IPS-NIHi11 (cell line): ENCODE data around the gene C6orf15.

Experiments
- DNase-seq: peaks from one replicate; pipeline ENCODE4 v3.0.0; 2012; ENCODE audit warnings: mixed read lengths, low spot score

C6orf15 gene

DNA sequence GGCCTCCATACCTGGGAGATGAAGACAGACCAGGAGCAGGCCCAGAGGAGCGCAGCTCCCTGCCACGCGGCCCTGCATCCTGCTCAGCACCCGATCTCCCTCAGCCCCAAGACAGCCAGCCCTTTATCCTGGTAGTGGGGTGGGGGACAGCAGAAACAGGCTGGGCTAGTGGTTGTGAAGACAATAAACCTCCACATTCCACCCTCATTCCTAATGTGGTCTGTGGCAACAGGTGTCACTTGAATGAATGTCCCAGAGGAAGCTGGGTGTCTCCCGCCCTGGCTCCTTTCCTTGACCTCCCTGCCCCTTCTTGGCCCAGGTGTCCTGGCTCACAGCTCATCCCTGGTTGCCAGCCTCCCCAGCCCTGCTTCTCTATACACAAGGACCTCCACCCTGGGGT lies at the start of gene C6orf15:
TSS of gene C6orf15 (minus strand) at position 98 of the 400 bp plus-strand sequence. CDS start at position 78, 20 bp downstream.
- DNase-seq: no peak

DNA sequence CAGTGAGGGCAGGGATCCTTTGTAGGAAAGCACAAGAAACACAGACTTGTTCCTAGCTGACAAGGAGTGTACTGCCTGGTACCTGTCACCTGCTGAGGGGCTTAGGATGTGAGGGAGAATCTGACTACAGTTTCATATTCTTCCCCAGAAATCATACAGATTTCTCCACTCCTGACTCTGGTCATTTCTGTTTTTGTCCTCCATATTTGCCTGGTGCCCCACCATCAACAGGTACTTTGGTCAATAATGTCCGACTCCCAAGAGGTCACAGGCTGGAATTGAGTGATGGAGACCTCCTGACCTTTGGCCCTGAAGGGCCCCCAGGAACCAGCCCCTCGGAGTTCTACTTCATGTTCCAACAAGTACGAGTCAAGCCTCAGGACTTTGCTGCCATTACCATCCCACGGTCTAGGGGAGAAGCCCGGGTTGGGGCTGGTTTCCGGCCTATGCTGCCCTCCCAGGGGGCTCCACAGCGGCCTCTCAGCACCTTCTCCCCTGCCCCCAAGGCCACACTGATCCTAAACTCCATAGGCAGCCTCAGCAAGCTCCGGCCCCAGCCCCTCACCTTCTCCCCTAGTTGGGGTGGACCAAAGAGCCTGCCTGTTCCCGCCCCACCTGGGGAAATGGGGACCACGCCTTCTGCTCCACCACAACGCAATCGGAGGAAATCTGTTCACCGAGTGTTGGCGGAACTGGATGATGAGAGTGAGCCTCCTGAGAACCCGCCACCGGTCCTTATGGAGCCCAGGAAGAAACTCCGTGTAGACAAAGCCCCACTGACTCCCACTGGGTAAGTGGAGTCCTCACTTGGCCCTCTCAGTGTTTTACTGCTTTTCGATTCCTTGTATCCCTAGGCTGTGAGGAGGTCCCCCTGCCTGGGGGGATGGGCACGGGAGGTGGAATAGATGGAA lies 49.1 kb upstream of the C6orf15 start:
- no peak for DNase-seq

DNA sequence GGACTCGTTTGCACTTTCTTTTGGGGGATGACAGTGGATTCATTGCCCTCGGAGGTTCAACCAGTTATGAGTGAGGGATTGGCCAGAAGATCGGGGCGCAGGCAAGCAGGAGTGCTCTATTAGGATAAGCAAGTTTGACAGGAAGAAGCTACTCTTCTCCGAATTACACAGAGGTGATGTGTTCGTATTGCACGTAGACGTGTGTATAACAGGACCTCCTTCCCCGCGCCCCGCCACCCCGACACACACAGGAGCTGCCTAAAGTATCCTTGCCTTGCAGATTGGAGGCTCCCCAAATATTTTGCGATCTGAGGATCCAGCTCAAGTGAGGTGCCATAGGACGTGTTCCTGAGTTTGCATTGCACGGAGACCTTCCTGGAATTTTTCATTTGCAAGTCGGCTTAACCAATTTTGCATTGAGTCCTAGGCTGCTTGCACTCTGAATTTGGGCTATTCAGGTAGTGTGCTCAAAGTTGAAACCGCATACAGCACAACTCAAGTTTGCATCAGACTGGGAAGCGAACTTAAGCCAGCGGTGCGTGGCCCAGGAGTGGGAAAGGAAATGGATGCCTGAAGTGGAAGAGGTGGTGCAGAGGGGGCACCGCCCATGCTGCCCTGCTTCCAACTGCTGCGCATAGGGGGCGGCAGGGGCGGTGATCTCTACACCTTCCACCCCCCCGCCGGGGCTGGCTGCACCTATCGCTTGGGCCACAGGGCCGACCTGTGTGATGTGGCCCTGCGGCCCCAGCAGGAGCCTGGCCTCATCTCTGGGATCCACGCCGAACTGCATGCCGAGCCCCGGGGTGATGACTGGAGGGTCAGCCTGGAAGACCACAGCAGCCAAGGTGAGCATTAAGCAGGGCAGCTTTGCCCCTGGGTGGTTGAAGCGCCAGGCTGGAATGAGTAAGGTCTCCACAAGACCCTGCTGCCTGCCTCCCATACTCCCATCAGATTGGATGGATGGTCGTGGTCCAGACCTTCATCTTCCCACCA lies 46.8 kb upstream of the C6orf15 start:
- peak; percentile 61 for DNase-seq

DNA sequence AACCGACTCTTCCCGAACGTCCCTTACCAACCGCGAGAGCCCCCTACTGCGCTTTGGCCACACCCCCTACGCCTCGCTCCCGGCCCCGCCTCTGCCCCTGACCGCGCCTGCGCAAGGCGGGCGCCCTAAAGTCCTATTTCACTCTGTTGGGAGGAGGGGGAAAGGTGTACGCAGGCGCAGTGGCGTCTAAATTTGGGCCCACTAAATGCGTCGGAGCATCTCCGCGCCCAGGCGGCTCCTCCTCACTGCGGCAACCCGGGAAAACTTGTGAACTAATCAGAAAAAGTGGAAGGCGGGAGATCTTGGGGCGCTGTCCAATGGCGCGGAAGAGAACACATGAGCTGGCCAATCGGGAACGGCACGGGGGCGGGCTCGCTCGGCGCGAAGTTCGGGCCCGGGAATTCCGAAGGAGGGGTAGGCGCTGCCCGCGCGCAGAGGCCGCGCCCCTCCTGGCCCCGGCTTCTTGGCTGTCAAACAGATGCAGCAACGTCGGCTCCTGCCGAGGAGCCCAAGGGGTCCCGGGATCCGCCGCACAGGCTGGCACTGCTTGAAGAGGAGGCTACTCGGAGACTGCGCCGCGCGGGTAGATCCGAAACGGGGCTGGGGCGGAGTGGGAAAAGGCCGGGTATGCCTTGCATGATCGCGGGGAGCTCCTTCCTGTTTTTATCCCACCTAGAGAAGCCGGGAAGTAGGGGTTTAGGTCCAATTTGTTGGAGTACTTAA lies 45.9 kb upstream of the C6orf15 start, which contains the start of gene TCF19:
TSS of gene TCF19 (plus strand) at position 450 of the 723 bp plus-strand sequence. CDS start 881 bp downstream, outside the sequence.
- peak; percentile 98 for DNase-seq

DNA sequence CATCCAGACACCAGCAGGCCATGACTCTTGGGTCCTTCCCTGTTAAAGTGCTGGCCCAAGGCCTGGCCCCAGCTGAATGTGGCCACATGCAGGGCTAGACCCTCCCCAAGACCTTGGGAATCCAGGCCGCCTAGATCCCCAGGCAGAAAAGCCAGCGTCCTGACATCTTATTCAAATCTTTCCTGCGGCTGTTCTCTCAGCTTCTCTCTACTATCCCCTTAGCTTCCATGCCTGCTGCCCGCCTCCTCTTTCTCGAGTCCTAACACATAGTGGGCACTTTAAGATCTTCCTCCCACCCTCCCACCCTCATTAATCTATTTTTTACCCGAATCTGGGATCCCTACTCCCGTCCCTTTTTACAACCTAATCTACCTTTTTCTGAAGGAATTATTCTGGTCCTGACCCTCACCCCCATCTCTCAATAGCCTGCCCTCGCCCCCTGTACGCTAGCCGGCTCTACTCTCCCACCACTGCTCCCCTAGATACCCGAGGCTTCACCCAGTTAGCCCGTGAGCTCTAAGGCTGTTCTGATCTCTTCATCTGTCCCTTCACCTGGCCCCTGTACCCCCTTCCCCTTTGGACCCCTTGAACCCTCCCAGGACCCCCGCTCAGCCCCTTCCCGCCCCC lies 45.3 kb upstream of the C6orf15 start, which contains the start of gene CCHCR1:
TSS of gene CCHCR1 (minus strand) at position 290 of the 627 bp plus-strand sequence. CDS start at position 88, 202 bp downstream.
- DNase-seq: no peak

DNA sequence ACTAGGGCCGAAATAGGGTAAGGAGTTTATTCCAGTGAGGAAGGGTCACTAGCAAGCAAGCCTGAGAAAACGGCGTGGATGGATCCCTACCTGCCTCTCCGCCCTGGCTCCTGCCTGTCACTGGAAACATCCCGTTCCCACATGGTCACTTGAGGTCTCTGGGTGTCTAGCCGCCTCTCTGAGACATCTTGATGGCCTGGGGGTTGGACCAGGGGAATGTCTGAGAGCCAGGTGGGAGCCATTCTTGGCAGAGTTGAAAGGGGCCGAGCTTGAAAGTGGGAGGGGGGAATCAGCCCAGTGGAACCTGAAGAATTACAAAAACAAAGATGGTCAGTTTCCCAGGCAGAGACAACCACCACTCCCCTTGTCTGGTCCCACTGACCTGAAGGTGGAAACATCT lies 44.3 kb upstream of the C6orf15 start:
- DNase-seq: no peak

DNA sequence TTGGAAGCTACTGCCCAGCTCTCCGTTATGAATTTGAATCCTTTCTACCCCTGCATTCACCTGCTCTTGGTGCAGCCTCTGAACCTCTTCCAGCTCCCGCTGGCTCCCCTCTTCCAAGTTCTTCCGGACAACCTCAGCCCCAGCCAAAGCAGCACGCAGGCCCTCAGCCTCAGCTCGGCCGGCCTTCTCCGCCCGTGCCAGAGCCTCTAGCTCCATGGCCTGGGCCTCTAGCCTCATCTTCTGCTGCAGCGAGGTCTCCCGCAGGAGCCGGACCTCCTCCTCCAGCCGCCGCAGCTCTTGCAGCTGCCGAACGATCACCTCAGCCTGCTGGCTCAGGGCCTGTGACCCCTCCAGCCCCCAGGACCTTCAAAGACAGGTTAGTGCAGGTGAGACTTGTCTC lies 42.1 kb upstream of the C6orf15 start:
- DNase-seq: no peak

DNA sequence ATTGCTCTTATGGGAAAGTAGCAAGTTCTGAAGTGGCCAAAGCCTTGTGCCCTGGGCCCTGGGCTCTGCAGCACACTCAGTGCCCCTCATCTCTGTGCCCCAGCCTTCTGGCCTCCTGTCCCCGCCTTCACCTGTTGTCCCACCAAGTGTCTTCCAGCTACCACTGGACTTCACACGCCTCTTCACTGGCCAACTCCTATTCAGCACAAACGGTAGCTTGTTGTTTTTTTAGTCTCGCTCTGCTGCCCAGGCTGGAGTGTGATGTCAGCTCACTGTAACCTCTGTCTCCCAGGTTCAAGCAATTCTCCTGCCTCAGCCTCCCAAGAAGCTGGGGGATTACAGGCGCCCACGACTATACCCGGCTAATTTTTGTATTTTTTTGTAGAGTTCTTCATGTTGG lies 40.4 kb upstream of the C6orf15 start:
- no peak for DNase-seq

DNA sequence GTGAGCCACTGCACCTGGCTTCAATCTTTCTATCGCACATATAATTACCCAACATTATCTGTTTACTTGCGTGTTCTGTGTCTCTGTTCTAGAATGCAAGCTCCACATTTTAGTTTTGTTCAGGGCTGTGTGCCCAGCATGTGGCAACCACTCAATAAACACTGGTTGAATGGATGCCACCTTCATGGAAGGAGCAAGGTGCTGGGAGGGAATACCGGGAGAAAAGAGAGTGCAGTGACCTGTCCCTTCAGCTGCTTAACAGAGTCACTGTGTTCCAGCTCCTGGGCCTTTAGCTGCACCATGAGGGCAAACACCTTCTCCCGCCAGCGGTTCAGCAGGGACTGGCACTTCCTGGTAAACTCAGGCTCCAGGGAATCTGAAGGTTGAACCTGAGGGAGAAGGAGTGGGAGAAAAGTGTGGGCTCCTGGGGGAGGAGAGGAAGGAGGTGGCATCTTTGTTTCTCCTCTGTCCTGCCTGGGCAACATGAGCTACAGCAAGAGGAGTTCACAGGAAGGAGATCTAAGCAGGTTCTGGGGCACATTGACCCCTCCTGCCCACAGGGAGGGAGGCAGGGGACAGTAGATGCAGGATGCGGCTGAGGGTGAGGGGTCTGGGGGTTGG lies 37.6 kb upstream of the C6orf15 start:
- no peak for DNase-seq

DNA sequence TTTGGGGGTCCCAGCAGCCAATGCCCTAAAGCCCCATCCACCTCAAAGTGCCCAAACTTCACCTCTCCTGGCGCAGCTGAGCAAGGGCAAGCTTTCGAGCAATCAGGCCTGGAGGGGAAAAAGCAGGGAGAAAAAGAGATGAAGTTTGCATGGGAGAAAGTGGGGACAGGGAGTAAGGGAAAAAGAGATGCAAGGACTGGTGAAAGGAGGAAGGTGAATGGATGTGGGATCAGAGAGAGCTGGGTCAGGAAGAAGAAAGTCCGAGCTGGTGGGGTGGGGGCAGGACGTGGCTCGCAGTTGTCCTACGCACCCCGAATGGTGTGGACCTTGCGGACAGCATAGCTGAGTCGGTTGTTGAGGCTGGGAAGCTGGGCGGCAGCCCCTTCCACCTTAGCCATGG lies 33.0 kb upstream of the C6orf15 start:
- DNase-seq: no peak

DNA sequence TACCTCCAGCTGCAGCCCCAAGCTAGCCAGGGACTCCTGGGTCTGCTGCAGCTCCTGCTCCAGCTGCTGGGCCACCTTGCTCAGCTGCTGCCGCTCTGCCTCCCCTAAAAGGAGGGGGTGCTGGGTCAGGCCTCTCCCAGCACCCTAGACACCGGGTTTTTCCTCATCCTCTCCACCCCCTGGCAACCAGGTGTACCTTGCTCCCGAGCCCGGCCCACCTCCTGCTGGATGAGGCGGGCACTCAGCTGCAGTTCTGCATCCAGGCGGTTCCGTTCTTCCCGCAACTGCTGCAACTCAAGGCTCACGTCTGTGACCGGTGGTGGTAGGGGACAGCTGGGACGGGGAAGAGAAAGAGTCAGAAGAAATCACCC lies 32.6 kb upstream of the C6orf15 start:
- no peak for DNase-seq

DNA sequence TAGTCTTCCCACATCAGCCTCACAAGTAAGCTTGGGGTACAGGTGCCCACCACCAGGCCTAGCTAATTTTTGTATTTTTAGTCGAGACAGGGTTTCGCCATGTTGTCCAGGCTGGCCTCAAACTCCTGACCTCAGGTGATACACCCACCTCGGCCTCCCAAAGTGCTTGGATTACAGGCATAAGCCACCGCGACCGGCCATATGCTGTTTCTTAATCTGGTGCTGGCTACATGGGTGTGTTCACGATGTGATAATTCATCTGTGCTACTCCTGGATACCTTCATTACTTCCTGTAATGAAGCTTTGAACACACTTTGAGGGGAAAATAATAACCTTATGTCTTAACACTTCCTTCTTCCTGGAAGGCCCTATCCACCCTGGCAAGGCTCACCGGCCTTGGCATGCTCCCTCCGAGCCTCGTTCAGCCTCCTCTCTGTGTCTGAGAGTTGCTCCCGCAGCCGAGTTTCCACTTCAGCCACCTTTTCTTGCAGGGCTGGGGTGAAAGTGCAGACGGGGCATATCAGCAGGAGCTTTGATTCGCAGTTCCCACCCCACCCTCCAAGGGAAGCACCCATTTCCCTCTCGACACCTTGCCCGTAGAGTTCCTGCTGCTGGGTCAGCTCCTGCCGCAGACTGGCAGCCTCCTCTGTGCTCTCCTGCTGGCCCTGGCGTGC lies 32.1 kb upstream of the C6orf15 start:
- no peak for DNase-seq

DNA sequence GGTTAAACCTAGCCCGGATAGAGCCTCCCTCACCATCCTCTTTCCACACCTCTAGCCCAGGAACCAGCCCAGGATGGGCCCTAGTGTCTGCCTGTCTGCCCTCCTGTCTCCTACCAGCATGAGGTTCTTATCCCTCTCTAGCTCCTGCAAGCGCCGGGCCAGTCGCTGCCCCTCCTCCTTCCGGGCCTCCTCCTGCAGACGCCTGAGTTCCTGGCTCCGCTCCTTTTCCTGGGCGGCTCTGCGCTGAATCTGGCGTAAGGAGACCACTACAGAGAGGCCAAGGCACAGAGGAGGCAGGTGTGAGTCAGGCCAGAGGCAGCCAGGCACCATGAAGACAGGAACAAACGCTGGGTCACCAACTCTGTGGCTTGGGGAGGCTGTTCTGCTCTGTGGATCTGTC lies 30.8 kb upstream of the C6orf15 start:
- peak; percentile 74 for DNase-seq

DNA sequence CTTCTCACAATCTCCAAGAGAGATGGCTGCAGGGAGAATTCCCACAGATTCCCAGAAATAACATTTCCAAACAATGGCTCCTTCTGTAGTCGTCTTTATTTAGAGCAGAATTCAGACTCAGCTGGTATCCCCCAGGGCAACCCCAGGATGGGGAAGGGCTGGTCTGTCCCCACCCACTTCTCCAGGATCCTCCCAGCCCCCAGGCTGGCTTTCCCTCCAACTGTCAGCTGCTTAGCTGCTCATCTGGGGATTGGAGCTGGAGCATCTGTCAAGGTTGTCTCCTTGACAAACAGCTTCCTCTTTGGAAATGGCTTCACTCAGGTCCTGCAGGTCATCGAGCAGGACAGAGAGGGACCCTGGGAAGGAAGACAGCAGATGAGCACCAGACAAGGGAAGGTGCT lies 30.0 kb upstream of the C6orf15 start:
- DNase-seq: no peak

DNA sequence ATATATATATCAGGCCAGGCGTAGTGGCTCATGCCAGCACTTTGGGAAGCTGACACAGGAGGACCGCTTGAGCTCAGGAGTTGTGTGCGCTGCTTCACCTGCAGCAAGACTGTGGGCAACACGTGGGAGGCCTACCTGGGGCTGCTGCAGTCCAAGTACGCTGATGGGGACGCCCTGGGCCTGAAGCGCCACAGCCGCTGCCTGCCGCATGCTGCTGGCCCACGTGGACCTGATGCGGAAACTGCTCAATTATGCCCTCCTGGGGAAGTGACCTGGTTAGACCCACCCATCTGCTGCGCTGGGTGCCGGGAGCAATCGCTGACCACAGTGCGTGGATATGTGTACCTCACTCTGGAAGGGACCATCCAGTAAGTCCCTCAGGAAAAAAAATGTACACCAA lies 28.3 kb upstream of the C6orf15 start:
- DNase-seq: no peak

DNA sequence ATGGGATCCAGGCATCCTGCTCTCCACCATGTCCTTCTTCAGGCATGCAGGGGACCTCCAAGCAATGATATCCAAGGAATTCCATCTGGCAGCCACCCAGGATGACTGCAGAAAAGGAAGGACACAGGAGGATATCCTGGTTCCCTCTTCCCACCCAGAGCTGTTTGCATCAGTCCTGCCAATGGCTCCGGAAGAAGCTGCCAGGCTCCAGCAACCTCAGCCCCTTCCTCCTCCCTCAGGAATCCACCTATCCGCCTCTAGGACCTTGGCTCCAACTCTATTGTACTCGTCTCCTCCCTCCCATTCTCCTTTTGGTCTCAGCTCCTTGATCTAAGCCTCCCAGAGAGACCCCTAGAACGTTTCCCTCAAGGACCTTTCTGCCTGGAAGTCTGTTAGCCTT lies 27.2 kb upstream of the C6orf15 start:
- peak; percentile 72 for DNase-seq

DNA sequence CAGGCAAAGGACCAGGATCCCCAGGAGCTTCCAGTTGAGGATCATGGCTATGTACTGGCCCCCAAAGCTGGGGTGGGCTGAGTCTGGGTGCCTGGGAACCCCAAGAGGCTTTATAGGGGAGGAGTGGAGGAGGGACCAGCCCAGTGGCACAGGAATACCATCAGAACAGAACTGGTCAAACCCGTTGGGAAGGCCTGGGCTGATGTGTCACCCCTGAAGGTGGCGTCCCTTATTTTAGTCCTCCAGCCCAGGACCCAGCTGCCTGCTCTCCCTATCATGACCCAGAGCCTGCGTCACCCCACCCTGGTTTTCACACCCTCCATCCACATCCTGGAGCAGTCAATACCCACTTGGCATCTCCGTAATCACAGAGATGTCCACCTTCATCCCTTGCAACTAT lies 26.6 kb upstream of the C6orf15 start, which contains the start of gene PSORS1C2:
TSS of gene PSORS1C2 (minus strand) at position 85 of the 400 bp plus-strand sequence. CDS start at position 45, 40 bp downstream.
- DNase-seq: no peak

DNA sequence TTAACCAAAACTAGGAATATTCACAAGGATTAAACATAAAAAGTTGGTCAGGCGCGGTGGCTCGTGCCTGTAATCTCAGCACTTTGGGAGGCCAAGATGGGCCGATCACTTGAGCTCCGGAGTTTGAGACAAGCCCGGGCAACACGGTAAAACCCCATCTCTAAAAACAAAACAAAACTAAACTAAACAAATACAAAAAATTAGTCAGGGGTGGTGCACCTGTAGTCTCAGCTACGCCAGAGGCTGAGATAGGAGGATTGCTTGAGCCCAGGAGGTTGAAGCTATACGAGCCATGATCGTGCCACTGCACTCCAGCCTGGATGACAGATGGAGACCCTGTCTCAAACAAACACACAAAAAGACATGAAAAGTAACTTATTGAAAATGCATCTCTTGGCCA lies 23.3 kb upstream of the C6orf15 start:
- DNase-seq: no peak

DNA sequence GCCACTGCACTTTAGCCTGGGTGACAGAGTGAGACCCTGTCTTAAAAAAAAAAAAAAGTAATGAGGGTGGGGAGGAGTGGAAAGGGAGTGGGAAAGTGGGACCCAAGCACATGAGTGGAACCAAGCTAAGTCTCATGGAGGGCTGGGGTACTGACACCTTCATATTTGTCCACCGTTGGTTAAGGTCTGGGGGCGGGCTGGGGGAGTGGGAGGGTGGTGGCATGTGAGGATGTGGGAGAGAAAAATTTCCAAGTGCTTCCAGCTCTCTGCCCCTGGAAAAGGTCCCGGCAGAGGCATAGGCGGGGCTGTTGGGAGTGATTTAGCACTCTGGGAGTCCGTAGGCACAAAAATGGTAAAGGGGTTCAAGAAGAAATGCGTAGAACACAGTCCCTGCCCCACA lies 20.4 kb upstream of the C6orf15 start:
- no peak for DNase-seq

DNA sequence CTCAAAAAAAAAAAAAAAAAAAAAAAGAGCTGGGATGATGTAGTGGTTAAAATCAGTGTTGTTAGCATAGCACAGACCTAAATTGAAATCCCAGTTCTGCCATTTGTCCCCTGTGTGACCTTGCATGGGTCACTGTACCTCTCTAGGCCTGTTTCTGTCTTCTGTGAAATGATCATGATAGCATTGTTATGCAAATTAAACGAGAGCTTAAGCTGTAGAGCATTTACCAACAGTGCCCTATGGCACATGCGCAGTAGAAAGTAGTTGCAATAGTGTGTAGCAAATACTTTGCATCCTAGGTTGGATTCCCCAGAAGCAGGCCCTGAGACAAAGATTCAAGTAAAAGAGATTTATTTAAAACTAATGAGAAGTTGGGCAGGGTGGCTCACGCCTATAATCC lies 19.2 kb upstream of the C6orf15 start:
- DNase-seq: no peak
